ENCODE results near the gene APPL2.

APPL2 gene

DNA sequence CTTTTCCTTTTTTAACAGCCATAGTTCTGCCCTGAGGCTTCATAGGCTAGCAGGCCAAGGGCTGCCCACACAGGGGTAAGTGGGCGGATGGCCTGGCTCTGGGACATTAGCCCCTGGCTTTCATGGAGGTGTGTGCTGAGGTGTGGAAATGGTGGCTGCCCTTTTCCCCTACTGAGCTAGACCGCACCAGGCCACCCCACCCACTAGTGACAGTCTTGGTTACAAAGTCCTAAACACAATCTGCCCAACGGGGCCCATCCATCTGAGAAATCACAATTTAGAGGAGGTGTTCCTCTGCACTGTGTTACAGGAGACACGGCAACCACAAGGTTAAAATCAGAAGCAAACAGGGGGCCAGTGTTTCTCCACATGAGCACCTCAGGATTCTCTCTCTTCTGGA is 35.6 kb downstream of the APPL2 start:
- no peaks in the 10 kb centered on the region for H3K9me3 ChIP-seq (ENCODE audit: low read length)
- H3K4me1 ChIP-seq (ENCODE audit: insufficient read depth, low read length, severe bottlenecking) = no peaks in the 10 kb centered on the region
- no peak overlapping the region for H3K27ac ChIP-seq (ENCODE audit: low read depth, low read length, poor library complexity, severe bottlenecking)
- TF ChIP-seq, protein P1, sequence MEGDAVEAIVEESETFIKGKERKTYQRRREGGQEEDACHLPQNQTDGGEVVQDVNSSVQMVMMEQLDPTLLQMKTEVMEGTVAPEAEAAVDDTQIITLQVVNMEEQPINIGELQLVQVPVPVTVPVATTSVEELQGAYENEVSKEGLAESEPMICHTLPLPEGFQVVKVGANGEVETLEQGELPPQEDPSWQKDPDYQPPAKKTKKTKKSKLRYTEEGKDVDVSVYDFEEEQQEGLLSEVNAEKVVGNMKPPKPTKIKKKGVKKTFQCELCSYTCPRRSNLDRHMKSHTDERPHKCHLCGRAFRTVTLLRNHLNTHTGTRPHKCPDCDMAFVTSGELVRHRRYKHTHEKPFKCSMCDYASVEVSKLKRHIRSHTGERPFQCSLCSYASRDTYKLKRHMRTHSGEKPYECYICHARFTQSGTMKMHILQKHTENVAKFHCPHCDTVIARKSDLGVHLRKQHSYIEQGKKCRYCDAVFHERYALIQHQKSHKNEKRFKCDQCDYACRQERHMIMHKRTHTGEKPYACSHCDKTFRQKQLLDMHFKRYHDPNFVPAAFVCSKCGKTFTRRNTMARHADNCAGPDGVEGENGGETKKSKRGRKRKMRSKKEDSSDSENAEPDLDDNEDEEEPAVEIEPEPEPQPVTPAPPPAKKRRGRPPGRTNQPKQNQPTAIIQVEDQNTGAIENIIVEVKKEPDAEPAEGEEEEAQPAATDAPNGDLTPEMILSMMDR (IDR thresholded peaks at IDR 0.05; ENCODE audit: low read length) = no peak
- no peak for TF ChIP-seq EZH2 (IDR thresholded peaks at IDR 0.05; ENCODE audit: borderline replicate concordance, low read length)
- no peak overlapping the region for H3K4me3 ChIP-seq (ENCODE audit: low read depth, low read length, poor library complexity, severe bottlenecking)
- no peak overlapping the region for H3K9ac ChIP-seq (ENCODE audit: low read length)
- H4K20me1 ChIP-seq (ENCODE audit: insufficient read depth, low read length) = no peaks in the 10 kb centered on the region
- no peaks in the 10 kb centered on the region for H3F3A ChIP-seq (ENCODE audit: insufficient read depth, low read length)
- H3K36me3 ChIP-seq (ENCODE audit: insufficient read depth, low read length) = no peaks in the 10 kb centered on the region
- H3K4me2 ChIP-seq (ENCODE audit: low read length) = no peak overlapping the region
- H3K9me2 ChIP-seq (ENCODE audit: low read depth, low read length) = no peaks in the 10 kb centered on the region
- no peak overlapping the region for H2AFZ ChIP-seq (ENCODE audit: low read length)
- H3K27me3 ChIP-seq (ENCODE audit: insufficient read depth, low read length) = no peaks in the 10 kb centered on the region
- no peaks in the 10 kb centered on the region for H3K79me2 ChIP-seq (ENCODE audit: insufficient read depth, low read length)

DNA sequence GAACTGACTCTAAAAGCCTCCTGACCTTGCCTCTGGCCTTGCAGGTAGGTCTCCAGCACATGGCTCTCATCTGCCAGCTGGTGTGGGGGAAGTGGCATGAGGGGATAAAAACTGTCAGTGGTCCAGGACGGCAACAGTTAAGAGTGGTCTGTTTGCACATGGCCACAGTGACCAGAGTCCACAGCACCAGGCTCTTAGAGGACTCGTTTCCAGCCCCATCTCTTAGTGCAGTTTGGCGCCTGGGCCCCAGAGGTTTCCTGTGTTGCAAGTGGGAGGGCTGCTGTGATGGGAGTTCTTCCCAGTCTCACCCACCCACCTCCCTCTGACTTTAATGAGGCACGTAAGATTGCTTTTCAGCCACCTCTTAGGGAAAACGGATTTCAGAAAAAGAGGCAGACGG is 37.0 kb downstream of the APPL2 start:
- H3K4me1 ChIP-seq (ENCODE audit: insufficient read depth, low read length, severe bottlenecking) = no peaks in the 10 kb centered on the region
- H2AFZ ChIP-seq (ENCODE audit: low read length) = no peak overlapping the region
- H3K27ac ChIP-seq (ENCODE audit: low read depth, low read length, poor library complexity, severe bottlenecking) = no peak overlapping the region
- no peaks in the 10 kb centered on the region for H3K36me3 ChIP-seq (ENCODE audit: insufficient read depth, low read length)
- H3F3A ChIP-seq (ENCODE audit: insufficient read depth, low read length) = no peaks in the 10 kb centered on the region
- no peak overlapping the region for H3K4me2 ChIP-seq (ENCODE audit: low read length)
- no peaks in the 10 kb centered on the region for H3K79me2 ChIP-seq (ENCODE audit: insufficient read depth, low read length)
- H4K20me1 ChIP-seq (ENCODE audit: insufficient read depth, low read length) = no peaks in the 10 kb centered on the region
- H3K9ac ChIP-seq (ENCODE audit: low read length) = no peak overlapping the region
- H3K9me2 ChIP-seq (ENCODE audit: low read depth, low read length) = no peaks in the 10 kb centered on the region
- no peak overlapping the region for H3K4me3 ChIP-seq (ENCODE audit: low read depth, low read length, poor library complexity, severe bottlenecking)
- TF ChIP-seq, protein P1 (IDR thresholded peaks at IDR 0.05; ENCODE audit: low read length) = no peak
- no peak for TF ChIP-seq EZH2 (IDR thresholded peaks at IDR 0.05; ENCODE audit: borderline replicate concordance, low read length)
- no peaks in the 10 kb centered on the region for H3K27me3 ChIP-seq (ENCODE audit: insufficient read depth, low read length)
- H3K9me3 ChIP-seq (ENCODE audit: low read length) = no peaks in the 10 kb centered on the region

DNA sequence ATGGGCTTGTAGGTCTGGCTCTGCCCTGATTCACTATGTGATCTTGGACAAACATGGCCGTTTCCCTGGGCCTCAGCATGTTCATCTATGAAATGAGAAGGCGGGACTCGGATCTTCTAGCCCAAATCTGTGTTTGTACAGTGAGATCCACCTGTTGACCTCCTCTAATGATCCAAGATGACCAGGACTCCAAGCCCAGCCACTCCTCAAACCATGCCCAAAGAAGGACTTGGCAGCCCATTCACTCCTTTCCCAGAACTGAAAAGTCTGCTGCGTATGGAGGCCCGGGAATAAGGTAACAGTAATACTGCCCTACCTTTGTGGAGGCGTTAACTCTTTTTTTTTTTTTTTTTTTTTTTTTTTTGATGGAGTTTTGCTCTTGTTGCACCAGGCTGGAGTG is 39.9 kb downstream of the APPL2 start:
- Histone ChIP-seq H3K27me3 (ENCODE audit: insufficient read depth, low read length) (no peaks in the 10 kb centered on the region), H3K9me3 (ENCODE audit: low read length) (no peaks in the 10 kb centered on the region), H3K4me3 (ENCODE audit: low read depth, low read length, poor library complexity, severe bottlenecking) (no peak overlapping the region), H3K4me2 (ENCODE audit: low read length) (no peak overlapping the region), H4K20me1 (ENCODE audit: insufficient read depth, low read length) (no peaks in the 10 kb centered on the region), H3K9me2 (ENCODE audit: low read depth, low read length) (no peaks in the 10 kb centered on the region), H3K36me3 (ENCODE audit: insufficient read depth, low read length) (no peaks in the 10 kb centered on the region), H3K9ac (ENCODE audit: low read length) (no peak overlapping the region), H3F3A (ENCODE audit: insufficient read depth, low read length) (no peaks in the 10 kb centered on the region), H3K4me1 (ENCODE audit: insufficient read depth, low read length, severe bottlenecking) (no peaks in the 10 kb centered on the region), H3K27ac (ENCODE audit: low read depth, low read length, poor library complexity, severe bottlenecking) (no peak overlapping the region), H2AFZ (ENCODE audit: low read length) (no peak overlapping the region), H3K79me2 (ENCODE audit: insufficient read depth, low read length) (no peaks in the 10 kb centered on the region)
- TF ChIP-seq, protein P1 (IDR thresholded peaks at IDR 0.05; ENCODE audit: low read length) = no peak
- TF ChIP-seq EZH2 (IDR thresholded peaks at IDR 0.05; ENCODE audit: borderline replicate concordance, low read length) = no peak

Measured in OCI-LY1 (cell line).